ENCODE data around the gene KRTAP5-3.
A peak's percentile ranks its signal among the peaks of the same experiment; 100 is the strongest.

Gene KRTAP5-3

DNA sequence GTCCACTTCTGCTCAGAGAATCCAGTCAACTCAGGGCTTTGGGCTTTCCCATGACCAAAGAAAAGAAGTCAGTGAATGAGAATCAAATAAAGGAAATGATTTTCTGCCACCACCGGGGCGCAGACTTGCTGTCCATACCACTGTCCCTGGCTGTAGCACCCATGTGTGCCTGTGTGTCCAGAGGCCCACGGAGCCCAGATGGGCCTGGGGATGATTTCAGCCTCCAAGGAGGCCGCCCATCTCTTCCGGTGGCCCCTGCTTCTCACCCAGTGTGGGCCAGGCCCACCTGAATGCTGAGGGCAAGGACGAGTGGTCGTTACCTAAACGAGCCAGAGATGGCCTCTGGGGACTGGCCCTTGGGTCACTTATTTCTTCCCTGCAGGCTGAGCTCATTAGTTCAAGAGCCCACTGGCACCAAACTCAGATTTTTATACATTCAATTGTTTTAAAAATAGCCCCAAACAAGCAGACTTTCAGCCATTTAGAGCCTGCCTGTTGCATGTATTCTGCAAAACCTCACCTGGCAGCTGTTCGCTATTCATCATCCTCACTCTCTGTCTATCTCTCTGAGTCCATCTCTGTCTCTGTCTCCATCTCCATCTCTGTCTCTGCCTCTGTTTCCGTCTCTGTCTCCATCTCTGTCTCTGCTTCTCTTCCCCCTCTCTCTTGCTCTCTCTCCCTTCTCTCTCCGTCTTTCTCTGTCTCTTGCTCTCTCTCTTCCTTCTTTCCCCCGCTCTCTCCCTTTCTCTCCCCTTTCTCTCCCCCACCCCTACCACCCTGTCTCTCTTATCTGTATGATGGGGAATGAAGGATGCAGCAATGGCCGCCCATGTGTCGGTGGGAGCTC, 45.5 kb upstream of the KRTAP5-3 start:
- DNase-seq (ENCODE audit: low read depth), result no peak
- TF ChIP-seq, protein P1, sequence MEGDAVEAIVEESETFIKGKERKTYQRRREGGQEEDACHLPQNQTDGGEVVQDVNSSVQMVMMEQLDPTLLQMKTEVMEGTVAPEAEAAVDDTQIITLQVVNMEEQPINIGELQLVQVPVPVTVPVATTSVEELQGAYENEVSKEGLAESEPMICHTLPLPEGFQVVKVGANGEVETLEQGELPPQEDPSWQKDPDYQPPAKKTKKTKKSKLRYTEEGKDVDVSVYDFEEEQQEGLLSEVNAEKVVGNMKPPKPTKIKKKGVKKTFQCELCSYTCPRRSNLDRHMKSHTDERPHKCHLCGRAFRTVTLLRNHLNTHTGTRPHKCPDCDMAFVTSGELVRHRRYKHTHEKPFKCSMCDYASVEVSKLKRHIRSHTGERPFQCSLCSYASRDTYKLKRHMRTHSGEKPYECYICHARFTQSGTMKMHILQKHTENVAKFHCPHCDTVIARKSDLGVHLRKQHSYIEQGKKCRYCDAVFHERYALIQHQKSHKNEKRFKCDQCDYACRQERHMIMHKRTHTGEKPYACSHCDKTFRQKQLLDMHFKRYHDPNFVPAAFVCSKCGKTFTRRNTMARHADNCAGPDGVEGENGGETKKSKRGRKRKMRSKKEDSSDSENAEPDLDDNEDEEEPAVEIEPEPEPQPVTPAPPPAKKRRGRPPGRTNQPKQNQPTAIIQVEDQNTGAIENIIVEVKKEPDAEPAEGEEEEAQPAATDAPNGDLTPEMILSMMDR (IDR thresholded peaks at IDR 0.05; ENCODE audit: control insufficient read depth, insufficient read depth, low read depth, low read length, missing control alignments), result no peak
- no peak overlapping the region for H3K4me3 ChIP-seq (ENCODE audit: control insufficient read depth, low read depth, low read length)

DNA sequence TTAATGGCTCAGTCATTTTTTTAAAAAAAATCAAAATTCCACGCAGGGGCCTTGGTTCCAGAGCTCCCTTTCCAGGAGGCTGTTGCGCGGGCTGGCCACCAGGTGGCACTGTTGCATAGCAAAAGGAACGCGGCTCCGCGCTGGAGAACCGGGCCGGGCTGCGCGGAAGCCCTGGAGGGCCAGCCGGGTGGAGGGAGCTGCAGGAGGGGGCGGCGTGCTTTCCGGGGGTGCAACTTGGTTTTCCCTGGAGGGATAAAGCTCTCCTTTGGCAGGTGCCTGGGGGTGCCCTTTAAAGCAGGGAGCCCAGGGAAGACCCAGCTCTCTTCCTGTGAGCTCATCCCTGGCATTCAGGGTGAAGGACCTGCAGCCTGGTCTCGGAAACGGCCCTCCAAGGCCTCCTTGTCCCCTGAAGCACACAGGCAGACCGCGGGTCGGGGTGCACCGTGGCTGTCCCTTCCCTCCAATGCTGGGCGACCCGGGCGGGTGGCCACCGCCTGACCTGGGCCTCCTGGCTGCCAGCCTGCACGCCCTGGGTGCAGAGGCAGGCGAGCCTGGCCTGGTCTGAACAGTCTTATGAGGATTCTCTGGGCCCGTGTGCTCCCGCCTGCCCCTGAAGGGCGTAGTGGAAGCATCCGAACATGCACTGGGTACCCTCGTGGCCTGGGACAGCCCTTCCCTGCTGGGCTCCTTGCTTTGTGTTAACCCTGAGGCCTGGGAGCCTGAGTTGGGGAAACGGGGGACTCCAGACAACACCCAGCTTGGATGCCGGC, 44.7 kb upstream of the KRTAP5-3 start:
- no peak for DNase-seq (ENCODE audit: low read depth)
- TF ChIP-seq, protein P1 (IDR thresholded peaks at IDR 0.05; ENCODE audit: control insufficient read depth, insufficient read depth, low read depth, low read length, missing control alignments), result peak; percentile 92
- no peak overlapping the region for H3K4me3 ChIP-seq (ENCODE audit: control insufficient read depth, low read depth, low read length)

DNA sequence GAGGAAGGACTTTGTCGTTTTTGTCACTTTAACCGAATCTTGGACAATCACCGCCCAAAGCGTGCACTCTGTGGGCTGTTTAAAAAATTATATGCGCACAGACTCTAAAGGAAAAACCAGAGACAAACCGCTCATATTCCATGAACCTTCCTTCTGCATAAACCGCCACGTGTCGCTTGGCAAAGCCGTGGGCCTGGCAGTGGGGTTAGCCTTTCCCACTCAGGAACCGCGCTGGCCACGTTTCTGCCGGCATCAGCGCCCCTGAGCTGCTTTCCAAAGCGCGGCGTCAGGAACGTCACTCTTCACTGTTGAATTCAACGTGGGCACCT, 44.1 kb upstream of the KRTAP5-3 start:
- DNase-seq (ENCODE audit: low read depth), result no peak
- TF ChIP-seq, protein P1 (IDR thresholded peaks at IDR 0.05; ENCODE audit: control insufficient read depth, insufficient read depth, low read depth, low read length, missing control alignments), result no peak
- no peak overlapping the region for H3K4me3 ChIP-seq (ENCODE audit: control insufficient read depth, low read depth, low read length)

DNA sequence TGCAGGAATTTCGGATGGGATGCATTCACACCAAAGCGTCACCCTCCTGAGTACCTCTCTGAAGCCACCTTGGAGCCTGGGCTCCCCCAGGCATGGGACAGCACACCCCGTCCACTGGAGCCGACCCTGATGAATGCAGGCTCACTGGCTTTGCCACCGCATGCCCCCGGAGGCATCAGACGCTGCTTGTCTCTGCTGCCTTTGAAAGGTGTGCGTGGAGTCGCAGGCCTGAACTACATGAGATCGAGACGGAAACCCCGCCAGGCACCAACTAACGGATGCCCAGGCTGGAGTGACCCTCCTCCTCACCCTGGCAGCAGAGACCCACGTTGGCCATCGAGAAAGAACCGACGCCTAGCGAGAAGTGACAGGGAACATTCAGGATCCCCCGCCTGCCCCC, 43.8 kb upstream of the KRTAP5-3 start:
- no peak for DNase-seq (ENCODE audit: low read depth)
- no peak overlapping the region for H3K4me3 ChIP-seq (ENCODE audit: control insufficient read depth, low read depth, low read length)

DNA sequence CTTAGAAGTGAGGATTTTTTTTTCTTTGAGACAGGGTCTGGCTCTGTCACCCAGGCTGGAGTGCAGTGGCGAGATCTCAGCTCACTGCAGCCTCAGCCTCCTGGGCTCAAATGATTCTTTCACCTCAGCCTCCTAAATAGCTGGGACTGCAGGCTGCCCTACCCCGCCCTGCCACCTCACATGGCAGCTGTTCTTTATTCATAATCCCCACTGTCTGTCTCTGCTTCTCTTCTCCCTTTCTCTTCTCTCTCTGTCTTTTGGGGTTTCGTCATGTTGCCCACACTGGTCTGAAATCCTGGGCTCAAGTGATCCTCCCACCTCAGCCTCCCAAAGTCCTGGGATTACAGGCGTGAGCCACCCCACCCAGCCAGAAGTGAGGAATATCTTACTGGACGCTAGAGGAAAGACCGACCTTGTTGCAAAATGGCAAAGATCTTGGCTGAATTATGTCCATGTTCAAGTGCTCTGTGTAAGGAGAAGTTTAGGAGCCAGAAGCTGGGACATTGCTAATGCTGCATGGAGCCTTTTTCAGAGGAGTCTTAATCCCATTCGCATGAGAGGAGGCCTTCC, 43.2 kb upstream of the KRTAP5-3 start:
- no peak overlapping the region for H3K4me3 ChIP-seq (ENCODE audit: control insufficient read depth, low read depth, low read length)
- TF ChIP-seq, protein P1 (IDR thresholded peaks at IDR 0.05; ENCODE audit: control insufficient read depth, insufficient read depth, low read depth, low read length, missing control alignments), result no peak
- no peak for DNase-seq (ENCODE audit: low read depth)

More for the DNA sequence above, 43.8 kb upstream of the KRTAP5-3 start:
- TF ChIP-seq, protein P1 (IDR thresholded peaks at IDR 0.05; ENCODE audit: control insufficient read depth, insufficient read depth, low read depth, low read length, missing control alignments), result no peak

DNA sequence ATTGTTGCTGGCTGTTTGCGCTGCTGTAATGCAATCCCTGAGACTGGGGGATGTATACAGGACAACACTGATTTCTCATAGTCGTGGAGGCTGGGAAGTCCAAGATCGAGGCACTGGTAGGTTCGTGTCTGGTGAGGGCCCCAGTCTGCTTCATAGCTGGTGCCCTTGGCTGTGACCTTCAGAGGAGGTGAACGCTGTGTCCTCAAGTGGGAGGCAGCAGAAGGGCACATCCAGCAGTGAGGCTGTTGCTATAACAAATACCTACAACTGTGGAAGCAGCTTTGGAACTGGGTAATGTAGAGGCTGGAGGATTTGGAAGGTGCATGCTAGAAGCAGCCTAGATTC, 42.6 kb upstream of the KRTAP5-3 start:
- TF ChIP-seq, protein P1 (IDR thresholded peaks at IDR 0.05; ENCODE audit: control insufficient read depth, insufficient read depth, low read depth, low read length, missing control alignments), result no peak
- H3K4me3 ChIP-seq (ENCODE audit: control insufficient read depth, low read depth, low read length), result no peak overlapping the region
- DNase-seq (ENCODE audit: low read depth), result no peak
